HCT116 (cell line): ENCODE results near the gene ANKFN1. TPM values are rescaled to one million over a fixed set of nuclear protein-coding genes. Genes with fewer than 3 reads are reported as not detected.
"Not testable (repeated sequence)": the region's sequence is repeated elsewhere in the genome, so short reads cannot be mapped to it uniquely, and the experiment has no call there.

Experiments used
- ATAC-seq: fragments of 200-7000 bp; cut with Tn5 transposase; 2 replicates; pipeline ENCODE4 v1.9.1; 2020; ENCODE audit warnings: mild to moderate bottlenecking, moderate library complexity
- BruUV-seq: library from RNA; stranded (reverse); fragments of 400-500 nt; replicated peaks from 2 replicates; lab custom pipeline; 2021; lab: Mats Ljungman, UMichigan
- CTCF ChIA-PET: fragments of 300-600 bp; sonication (Branson Sonifier 250); formaldehyde crosslinking; loops from one replicate; lab custom pipeline; 2021; ENCODE audit warnings: antibody characterized with exemption; lab: Charles Lee
- POLR2A ChIA-PET: fragments of 300-600, 350-600 bp; sonication (Branson Sonifier 250); formaldehyde crosslinking; loops from one replicate; lab custom pipeline; 2021; ENCODE audit warnings: antibody characterized with exemption; lab: Charles Lee
- RAD21 ChIA-PET, 2 experiments: fragments of 300-600 bp; sonication (Branson Sonifier 250); formaldehyde crosslinking; loops; one replicate each; lab custom pipeline; 2023; ENCODE audit warnings: low total read pairs in 2 of 2; ENCODE audit not compliant: uncharacterized antibody in 2 of 2, unreplicated experiment in 2 of 2, low non-redundant PET in 1 of 2; lab: Charles Lee
- DNase-seq: peaks from one replicate; pipeline ENCODE4 v3.0.0-alpha.2; 2010; ENCODE audit warnings: low read depth, low spot score
- H2AFZ ChIP-seq: fragments of 200-600 bp; shearing (Covaris generic), sonication (generic); 2 replicates; pipeline ENCODE4 v1.6.1; 2017; ENCODE audit warnings: low read depth, mixed run types, mixed read lengths, antibody characterized with exemption, low read length; ENCODE audit not compliant: poor library complexity, severe bottlenecking
- H3K27ac ChIP-seq: 2 replicates; pipeline ENCODE4 v1.5.1; 2012; ENCODE audit warnings: low read depth, low read length
- H3K27me3 ChIP-seq: fragments of 200-600 bp; sonication (generic); 2 replicates; pipeline ENCODE4 v1.6.1; 2016; ENCODE audit warnings: mixed run types, low read length, mixed read lengths; ENCODE audit not compliant: insufficient read depth
- H3K36me3 ChIP-seq, 2 experiments: fragments of 200-500 bp in 1 of 2; fragments of 200-600 bp in 1 of 2; sonication (Bioruptor generic) in 1 of 2; sonication (generic) in 1 of 2; 2 replicates each; pipeline versions ENCODE4 v1.5.1 to v1.6.1; 2014 to 2016; ENCODE audit warnings: low read length in 2 of 2, inconsistent platforms in 1 of 2, mixed read lengths in 1 of 2, mixed run types in 1 of 2; ENCODE audit not compliant: insufficient read depth in 2 of 2, control insufficient read depth in 1 of 2
- H3K4me1 ChIP-seq, 2 experiments: fragments of 200-600 bp in 1 of 2; sonication (generic) in 1 of 2; 2 replicates each; pipeline versions ENCODE4 v1.5.1 to v1.6.1; 2012 to 2017; ENCODE audit warnings: low read length in 2 of 2, inconsistent platforms in 1 of 2, mild to moderate bottlenecking in 1 of 2, mixed read lengths in 1 of 2, mixed run types in 1 of 2, moderate library complexity in 1 of 2; ENCODE audit not compliant: insufficient read depth in 2 of 2, control insufficient read depth in 1 of 2
- H3K4me2 ChIP-seq: fragments of 200-600 bp; sonication (generic); 2 replicates; pipeline ENCODE4 v1.6.1; 2017; ENCODE audit warnings: mixed run types, low read length, mixed read lengths
- H3K4me3 ChIP-seq, 2 experiments: fragments of 200-600 bp in 1 of 2; sonication (generic) in 1 of 2; replicated peaks in 1 of 2; 2 replicates each; pipeline ENCODE4 v1.5.1; 2011 to 2016; ENCODE audit warnings: low read length in 2 of 2, control low read depth in 1 of 2, low read depth in 1 of 2, mild to moderate bottlenecking in 1 of 2, mixed read lengths in 1 of 2, mixed run types in 1 of 2
- H3K79me2 ChIP-seq: fragments of 200-600 bp; sonication (generic); 2 replicates; pipeline ENCODE4 v1.6.1; 2017; ENCODE audit warnings: mild to moderate bottlenecking, mixed run types, low read length, moderate library complexity, mixed read lengths; ENCODE audit not compliant: insufficient read depth
- H3K9ac ChIP-seq: fragments of 200-600 bp; sonication (generic); 2 replicates; pipeline ENCODE4 v1.6.1; 2016; ENCODE audit warnings: low read length, mixed read lengths
- H3K9me2 ChIP-seq: fragments of 200-600 bp; sonication (generic), shearing (Covaris generic); 2 replicates; pipeline ENCODE4 v1.6.1; 2017; ENCODE audit warnings: mixed run types, mild to moderate bottlenecking, moderate library complexity; ENCODE audit not compliant: insufficient read depth
- H3K9me3 ChIP-seq, 2 experiments: fragments of 200-500 bp in 1 of 2; fragments of 200-600 bp in 1 of 2; sonication (Bioruptor generic) in 1 of 2; sonication (generic) in 1 of 2; 2 replicates each; pipeline ENCODE4 v1.6.1; 2014 to 2017; ENCODE audit warnings: low read length in 2 of 2, mixed read lengths in 2 of 2, inconsistent platforms in 1 of 2, low read depth in 1 of 2, mild to moderate bottlenecking in 1 of 2, mixed run types in 1 of 2, moderate library complexity in 1 of 2; ENCODE audit not compliant: control insufficient read depth in 1 of 2, insufficient read depth in 1 of 2
- H4K20me1 ChIP-seq: fragments of 200-600 bp; sonication (generic), shearing (Covaris generic); 2 replicates; pipeline ENCODE4 v1.6.1; 2017; ENCODE audit warnings: mixed run types, mild to moderate bottlenecking, moderate library complexity; ENCODE audit not compliant: insufficient read depth
- SP1 ChIP-seq: IDR thresholded peaks from 2 replicates; pipeline ENCODE4 v1.6.1; 2012; ENCODE audit warnings: low read depth
- YY1 ChIP-seq: IDR thresholded peaks from 2 replicates; pipeline ENCODE4 v1.6.1; 2011; ENCODE audit warnings: low read length, low read depth, moderate library complexity, mild to moderate bottlenecking; ENCODE audit not compliant: insufficient replicate concordance; ENCODE audit errors: extremely low read depth
- ZNF274 ChIP-seq: fragments of 200-500 bp; sonication (Bioruptor generic); IDR thresholded peaks from 2 replicates; pipeline ENCODE4 v1.6.1; 2014; ENCODE audit warnings: mild to moderate bottlenecking, low read depth, low read length, inconsistent platforms
- intact Hi-C: fragments of 100-400 bp; cut with micrococcal nuclease; formaldehyde crosslinking; loops from 2 replicates; pipeline ENCODE4 v1.10.0; 2022
- total RNA-seq: library from RNA; stranded (reverse); gene quantifications from one replicate; pipeline ENCODE4 v1.2.1, GENCODE V29; 2021; ENCODE audit not compliant: unreplicated experiment

ANKFN1 gene
- total RNA-seq, 1 experiment from 2014 or later, result 1.1 TPM

DNA sequence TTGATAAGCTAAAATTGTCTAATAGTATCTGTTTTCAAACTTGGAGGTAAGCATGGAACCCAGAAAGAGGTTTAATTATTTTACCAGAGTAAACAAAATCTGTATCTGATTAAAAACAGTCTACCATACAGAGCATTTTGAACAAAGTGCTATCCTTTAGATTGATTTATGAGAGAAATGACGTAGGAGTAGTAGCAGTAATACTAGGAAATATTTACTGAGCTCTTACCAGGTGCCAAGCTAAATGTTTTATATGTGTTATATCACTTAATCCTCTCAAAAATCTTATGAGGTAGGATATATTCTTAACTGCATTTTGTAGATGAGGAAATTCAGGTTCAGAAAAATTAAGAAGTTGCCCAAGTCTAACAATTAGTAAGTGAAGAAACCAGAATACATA, 253.8 kb downstream of the ANKFN1 start:
- H2AFZ ChIP-seq, result no peak overlapping the region
- no peak overlapping the region for H3K4me3 ChIP-seq
- BruUV-seq, result no TSS peak
- ChIA-PET CTCF (interaction anchor here (0.6 kb wide), 1 partner anchor 272 kb away, joined by 3 read pairs; no protein-coding TSS in a partner anchor), POLR2A (interaction anchor here (1.1 kb wide), 1 partner anchor 14 kb away, joined by 3 read pairs; no protein-coding TSS in a partner anchor)
- H3K36me3 ChIP-seq, result no peaks in the 10 kb centered on the region
- no peaks in the 10 kb centered on the region for H3K9me3 ChIP-seq
- no peaks in the 10 kb centered on the region for H4K20me1 ChIP-seq
- no peaks in the 10 kb centered on the region for H3K79me2 ChIP-seq
- H3K27ac ChIP-seq, result no peak overlapping the region
- no peaks in the 10 kb centered on the region for H3K4me1 ChIP-seq
- peaks cover 25% of the 10 kb centered on the region; the same call in 1 of the 2 replicates for H3K27me3 ChIP-seq
- H3K4me2 ChIP-seq, result no peak overlapping the region
- no peak for DNase-seq
- no peak overlapping the region for H3K9ac ChIP-seq
- TF ChIP-seq ZNF274, result no peak
- no peak for TF ChIP-seq YY1
- no peak for TF ChIP-seq SP1
- TF ChIP-seq, all 23 proteins: peak for 0
- intact Hi-C loops, result no loop called here
- ATAC-seq, result no peak
- RAD21 ChIA-PET, result no interaction called here
- H3K9me2 ChIP-seq, result no peaks in the 10 kb centered on the region

DNA sequence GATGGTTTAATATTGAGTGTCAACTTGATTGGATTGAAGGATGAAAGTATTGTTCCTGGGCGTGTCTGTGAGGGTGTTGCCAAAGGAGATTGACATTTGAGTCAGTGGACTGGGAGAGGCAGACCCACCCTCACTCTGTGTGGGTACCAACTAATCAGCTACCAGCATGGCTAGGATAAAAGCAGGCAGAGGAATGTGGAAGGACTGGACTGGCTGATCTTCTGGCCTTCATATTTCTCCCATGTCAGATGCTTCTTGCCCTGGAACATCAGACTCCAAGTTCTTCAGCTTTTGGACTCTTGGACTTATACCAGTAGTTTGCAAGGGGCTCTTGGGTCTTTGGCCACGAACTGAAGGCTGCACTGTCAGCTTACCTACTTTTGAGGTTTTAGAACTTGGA, 259.1 kb downstream of the ANKFN1 start:
- H3K9ac ChIP-seq, CTCF ChIA-PET, H3K79me2 ChIP-seq, H3K4me1 ChIP-seq, POLR2A ChIA-PET, DNase-seq, H2AFZ ChIP-seq, intact Hi-C loops, H3K27ac ChIP-seq, ATAC-seq, H3K4me2 ChIP-seq, H3K36me3 ChIP-seq, H3K4me3 ChIP-seq, H3K9me3 ChIP-seq, RAD21 ChIA-PET, H4K20me1 ChIP-seq, BruUV-seq, H3K9me2 ChIP-seq: not testable (repeated sequence)
- H3K27me3 ChIP-seq, result peaks cover 23% of the 10 kb centered on the region; the same call in 1 of the 2 replicates
